K562 (cell line): ENCODE data around the gene BCL11A. TPM values are rescaled to one million over a fixed set of nuclear protein-coding genes. Genes with fewer than 3 reads are reported as not detected.

Experiments
- CBFA2T3 ChIP-seq: fragments of 450-650 bp; IDR thresholded peaks from 2 replicates; pipeline ENCODE4 v1.6.1; 2017
- FOXA3 ChIP-seq, 2 experiments: fragments of 450-650 bp in 1 of 2; sonication (generic) in 1 of 2; formaldehyde crosslinking; IDR thresholded peaks in 1 of 2; conservative IDR thresholded peaks in 1 of 2; 2 replicates each; pipeline versions ENCODE4 v1.4.0 to v1.8.0; 2020 to 2022; ENCODE audit warnings: mild to moderate bottlenecking in 2 of 2, missing genetic modification reagents in 1 of 2
- JUN ChIP-seq, 2 experiments: sonication (generic) in 1 of 2; formaldehyde crosslinking in 1 of 2; IDR thresholded peaks; 2 replicates each; pipeline versions ENCODE4 v1.6.1 to v1.8.0; 2012 to 2022; ENCODE audit warnings: borderline replicate concordance in 2 of 2, mild to moderate bottlenecking in 2 of 2, improper control_type of control experiment in 1 of 2, low read depth in 1 of 2, low read length in 1 of 2, missing genetic modification reagents in 1 of 2
- KLF6 ChIP-seq: fragments of 250-450 bp; sonication (Bioruptor Pico); IDR thresholded peaks from 2 replicates; pipeline ENCODE4 v1.4.0; 2020; ENCODE audit warnings: mild to moderate bottlenecking, moderate library complexity, borderline replicate concordance
- NCOA2 ChIP-seq, 2 experiments: fragments of 450-650 bp; IDR thresholded peaks; 2 replicates each; pipeline ENCODE4 v1.6.1; 2018; ENCODE audit warnings: mild to moderate bottlenecking in 2 of 2, moderate library complexity in 1 of 2; ENCODE audit not compliant: partially characterized antibody in 2 of 2
- NFRKB ChIP-seq: fragments of 450-650 bp; IDR thresholded peaks from 2 replicates; pipeline ENCODE4 v1.6.1; 2016; ENCODE audit warnings: low read depth
- NONO ChIP-seq, 2 experiments: fragments of 200-400 bp in 1 of 2; fragments of 450-650 bp in 1 of 2; formaldehyde crosslinking in 1 of 2; IDR thresholded peaks; 2 replicates each; pipeline ENCODE4 v1.6.1; 2017; ENCODE audit warnings: low read depth in 2 of 2, mild to moderate bottlenecking in 2 of 2, moderate library complexity in 2 of 2, low read length in 1 of 2
- RBM22 ChIP-seq: fragments of 200-400 bp; formaldehyde crosslinking; IDR thresholded peaks from 2 replicates; pipeline ENCODE4 v1.6.1; 2018; ENCODE audit warnings: low read length, low read depth; ENCODE audit not compliant: poor library complexity, severe bottlenecking
- ZBED1 ChIP-seq: IDR thresholded peaks from 2 replicates; pipeline ENCODE4 v1.6.1; 2014
- polyA plus RNA-seq, 8 experiments: library from polyadenylated mRNA; depleted of rRNA in 4 of 8; stranded (reverse) in 5 of 8; unstranded in 3 of 8; fragments of >200 nt; fragmentation: Nextera tagmentation in 2 of 8; fragmentation: Illumina TruSeq in 1 of 8; extraction: Ambion mirVana in 2 of 8; extraction: Trizol in 1 of 8; gene quantifications; 2 replicates each; pipeline versions ENCODE4 v1.2.1 to v1.2.3, GENCODE V29; 2011 to 2014; ENCODE audit warnings: inconsistent platforms in 1 of 8, missing spikeins in 1 of 8
- total RNA-seq, 7 experiments: library from RNA; depleted of rRNA in 6 of 7; stranded (reverse); fragments of >200 nt in 6 of 7; fragmentation: Illumina TruSeq in 2 of 7; extraction: Trizol in 2 of 7; gene quantifications; 2 replicates each; pipeline versions ENCODE4 v1.2.1 to v1.2.3, GENCODE V29; 2011 to 2021; ENCODE audit warnings: low replicate concordance in 1 of 7
- TF ChIP-seq, protein P1 (sequence below), 2 experiments: fragments of 450-650 bp in 1 of 2; sonication (generic) in 1 of 2; formaldehyde crosslinking; conservative IDR thresholded peaks; 2 replicates each; pipeline versions ENCODE4 v1.4.0 to v1.8.1; 2020 to 2022; ENCODE audit warnings: mild to moderate bottlenecking in 1 of 2, missing genetic modification reagents in 1 of 2
- TF ChIP-seq, protein P2 (sequence below): fragments of 450-650 bp; IDR thresholded peaks from 2 replicates; pipeline ENCODE4 v1.6.1; 2016; ENCODE audit warnings: antibody characterized with exemption
- TF ChIP-seq, protein P3 (sequence below), 2 experiments: fragments of 200-800 bp in 1 of 2; sonication (Bioruptor generic) in 1 of 2; sonication (generic) in 1 of 2; formaldehyde crosslinking in 1 of 2; IDR thresholded peaks in 1 of 2; conservative IDR thresholded peaks in 1 of 2; 2 replicates each; pipeline versions ENCODE4 v1.5.0 to v1.6.1; 2016 to 2020; ENCODE audit warnings: missing compliant biosample characterization in 1 of 2, missing genetic modification characterization in 1 of 2, missing genetic modification reagents in 1 of 2

The BCL11A gene
- total and polyA plus RNA-seq, 9 of the 15 experiments (the other 6 are each of a cell fraction or from before 2014, with no cell fraction given), result 0.13 TPM; not detected in 8

DNA sequence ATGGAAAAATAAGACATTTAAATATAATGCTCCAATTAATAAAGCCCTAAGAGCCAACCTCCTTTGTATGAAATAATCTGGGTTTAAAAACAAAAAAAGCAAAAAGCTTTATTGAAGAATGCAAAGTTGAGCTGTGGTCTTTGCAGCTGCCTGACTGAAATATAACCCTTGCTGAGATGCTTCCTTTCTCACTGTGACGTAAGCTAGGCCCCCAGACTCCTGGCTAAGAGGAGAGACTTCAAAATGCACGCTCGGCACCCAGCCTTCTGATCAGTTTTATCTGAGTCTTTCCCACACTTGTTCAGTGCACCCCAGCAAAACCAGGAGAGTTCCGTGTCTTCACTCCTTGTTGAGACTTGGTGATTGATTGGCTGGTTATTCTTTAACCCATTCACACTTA lies 115.3 kb downstream of the BCL11A start (continued):
- TF ChIP-seq RBM22 (no peak), CBFA2T3 (no peak), FOXA3 (CRISPR knock-in tag; conservative IDR thresholded peaks at IDR 0.05 in 1 of 2, IDR thresholded peaks at IDR 0.05 in 1 of 2) (no peak), ZBED1 (no peak), KLF6 (CRISPR knock-in tag) (no peak), NFRKB (no peak), NONO (IDR thresholded peaks at IDR 0.05; ENCODE audit: low read depth in 2 of 2, low read length in 1 of 2) (no peak), JUN (IDR thresholded peaks at IDR 0.05; ENCODE audit: borderline replicate concordance, low read depth, low read length) (no peak), JUN (CRISPR knock-in tag; IDR thresholded peaks at IDR 0.05; ENCODE audit: borderline replicate concordance) (no peak), NCOA2 (IDR thresholded peaks at IDR 0.05; ENCODE audit: partially characterized antibody in 2 of 2) (no peak)
- TF ChIP-seq, protein P1, sequence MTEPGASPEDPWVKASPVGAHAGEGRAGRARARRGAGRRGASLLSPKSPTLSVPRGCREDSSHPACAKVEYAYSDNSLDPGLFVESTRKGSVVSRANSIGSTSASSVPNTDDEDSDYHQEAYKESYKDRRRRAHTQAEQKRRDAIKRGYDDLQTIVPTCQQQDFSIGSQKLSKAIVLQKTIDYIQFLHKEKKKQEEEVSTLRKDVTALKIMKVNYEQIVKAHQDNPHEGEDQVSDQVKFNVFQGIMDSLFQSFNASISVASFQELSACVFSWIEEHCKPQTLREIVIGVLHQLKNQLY (CRISPR knock-in tag; conservative IDR thresholded peaks at IDR 0.05), result no peak
- TF ChIP-seq, protein P2, sequence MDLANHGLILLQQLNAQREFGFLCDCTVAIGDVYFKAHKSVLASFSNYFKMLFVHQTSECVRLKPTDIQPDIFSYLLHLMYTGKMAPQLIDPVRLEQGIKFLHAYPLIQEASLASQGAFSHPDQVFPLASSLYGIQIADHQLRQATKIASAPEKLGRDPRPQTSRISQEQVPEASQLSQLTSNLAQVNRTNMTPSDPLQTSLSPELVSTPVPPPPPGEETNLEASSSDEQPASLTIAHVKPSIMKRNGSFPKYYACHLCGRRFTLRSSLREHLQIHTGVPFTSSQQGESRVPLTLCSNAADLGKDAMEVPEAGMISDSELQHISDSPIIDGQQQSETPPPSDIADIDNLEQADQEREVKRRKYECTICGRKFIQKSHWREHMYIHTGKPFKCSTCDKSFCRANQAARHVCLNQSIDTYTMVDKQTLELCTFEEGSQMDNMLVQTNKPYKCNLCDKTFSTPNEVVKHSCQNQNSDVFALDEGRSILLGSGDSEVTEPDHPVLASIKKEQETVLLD, result no peak
- TF ChIP-seq, protein P3, sequence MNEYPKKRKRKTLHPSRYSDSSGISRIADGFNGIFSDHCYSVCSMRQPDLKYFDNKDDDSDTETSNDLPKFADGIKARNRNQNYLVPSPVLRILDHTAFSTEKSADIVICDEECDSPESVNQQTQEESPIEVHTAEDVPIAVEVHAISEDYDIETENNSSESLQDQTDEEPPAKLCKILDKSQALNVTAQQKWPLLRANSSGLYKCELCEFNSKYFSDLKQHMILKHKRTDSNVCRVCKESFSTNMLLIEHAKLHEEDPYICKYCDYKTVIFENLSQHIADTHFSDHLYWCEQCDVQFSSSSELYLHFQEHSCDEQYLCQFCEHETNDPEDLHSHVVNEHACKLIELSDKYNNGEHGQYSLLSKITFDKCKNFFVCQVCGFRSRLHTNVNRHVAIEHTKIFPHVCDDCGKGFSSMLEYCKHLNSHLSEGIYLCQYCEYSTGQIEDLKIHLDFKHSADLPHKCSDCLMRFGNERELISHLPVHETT (CRISPR knock-in tag; conservative IDR thresholded peaks at IDR 0.05 in 1 of 2, IDR thresholded peaks at IDR 0.05 in 1 of 2), result no peak
